AML-193 (cell line): ENCODE data around the gene TIRAP.
"Not testable (repeated sequence)": the region's sequence is repeated elsewhere in the genome, so short reads cannot be mapped to it uniquely, and the experiment has no call there.

Experiments
- DNase-seq, 2 experiments: peaks; one replicate each; lab custom pipeline; 2025; lab: John Stamatoyannopoulos, UW

TIRAP gene

GRCh38 chr11:126282736-126283591 lies at the start of gene TIRAP:
Gene TIRAP, plus strand, starts transcription at chr11:126283093. Its CDS starts 7,802 bp downstream, at chr11:126290895.
- DNase-seq: peak; percentile 54 to 64

GRCh38 chr11:126233391-126233790 lies 49.5 kb upstream of the TIRAP start:
- DNase-seq: no peak

GRCh38 chr11:126246636-126247035 lies 36.3 kb upstream of the TIRAP start:
- no peak for DNase-seq

GRCh38 chr11:126253265-126253664 lies 29.6 kb upstream of the TIRAP start:
- DNase-seq: no peak

GRCh38 chr11:126254819-126255218 lies 28.1 kb upstream of the TIRAP start:
- DNase-seq: no peak

GRCh38 chr11:126255507-126255906 lies 27.4 kb upstream of the TIRAP start:
- DNase-seq: not testable (repeated sequence)

- DNase-seq: no peak
These were observed 26.7 kb upstream of the TIRAP start for GRCh38 chr11:126256216-126256615.

GRCh38 chr11:126257144-126257543 lies 25.7 kb upstream of the TIRAP start:
- DNase-seq: no peak

- DNase-seq: no peak
These were observed 25.1 kb upstream of the TIRAP start for GRCh38 chr11:126257764-126258163.

- DNase-seq: no peak
These were observed 20.7 kb upstream of the TIRAP start for GRCh38 chr11:126262216-126262615.

GRCh38 chr11:126263489-126263888 lies 19.4 kb upstream of the TIRAP start:
- DNase-seq: no peak

- no peak for DNase-seq
These were observed 17.1 kb upstream of the TIRAP start for GRCh38 chr11:126265811-126266210.

GRCh38 chr11:126267650-126268049 lies 15.2 kb upstream of the TIRAP start:
- DNase-seq: no peak

GRCh38 chr11:126268361-126268707 lies 14.6 kb upstream of the TIRAP start:
- DNase-seq: no peak

GRCh38 chr11:126268708-126269579 lies 13.9 kb upstream of the TIRAP start, which contains the start of the genes FOXRED1 and SRPRA:
Gene FOXRED1, plus strand, starts transcription at chr11:126269154. Its CDS starts 53 bp downstream, at chr11:126269207.
Gene SRPRA, minus strand, starts transcription at chr11:126268895. Its CDS starts 91 bp downstream, at chr11:126268804.
- peak; percentile 93 to 95 for DNase-seq

GRCh38 chr11:126277322-126277721 lies 5.6 kb upstream of the TIRAP start:
- no peak for DNase-seq

- no peak for DNase-seq
These were observed 5.1 kb upstream of the TIRAP start for GRCh38 chr11:126277780-126278179.

GRCh38 chr11:126279191-126279590 lies 3.7 kb upstream of the TIRAP start:
- DNase-seq: no peak

- no peak for DNase-seq
These were observed 2.3 kb upstream of the TIRAP start for GRCh38 chr11:126280595-126280994.

- DNase-seq: no peak
These were observed 1.6 kb upstream of the TIRAP start for GRCh38 chr11:126281245-126281644.

- no peak for DNase-seq
These were observed 1.2 kb upstream of the TIRAP start for GRCh38 chr11:126281666-126282175.

GRCh38 chr11:126282361-126282735 lies 545 bp upstream of the TIRAP start:
- peak; percentile 6 to 20 for DNase-seq

GRCh38 chr11:126284829-126285228 lies 1.9 kb downstream of the TIRAP start:
- DNase-seq: peak; percentile 34 to 47
